ENCODE measurements around the gene HDDC3. TPM values are rescaled to one million over a fixed set of nuclear protein-coding genes. Genes with fewer than 3 reads are reported as not detected.

Gene HDDC3
- total and polyA plus RNA-seq, 5 donors from 2014 or later = 15.6 to 36.2 (median 30.8) TPM

DNA sequence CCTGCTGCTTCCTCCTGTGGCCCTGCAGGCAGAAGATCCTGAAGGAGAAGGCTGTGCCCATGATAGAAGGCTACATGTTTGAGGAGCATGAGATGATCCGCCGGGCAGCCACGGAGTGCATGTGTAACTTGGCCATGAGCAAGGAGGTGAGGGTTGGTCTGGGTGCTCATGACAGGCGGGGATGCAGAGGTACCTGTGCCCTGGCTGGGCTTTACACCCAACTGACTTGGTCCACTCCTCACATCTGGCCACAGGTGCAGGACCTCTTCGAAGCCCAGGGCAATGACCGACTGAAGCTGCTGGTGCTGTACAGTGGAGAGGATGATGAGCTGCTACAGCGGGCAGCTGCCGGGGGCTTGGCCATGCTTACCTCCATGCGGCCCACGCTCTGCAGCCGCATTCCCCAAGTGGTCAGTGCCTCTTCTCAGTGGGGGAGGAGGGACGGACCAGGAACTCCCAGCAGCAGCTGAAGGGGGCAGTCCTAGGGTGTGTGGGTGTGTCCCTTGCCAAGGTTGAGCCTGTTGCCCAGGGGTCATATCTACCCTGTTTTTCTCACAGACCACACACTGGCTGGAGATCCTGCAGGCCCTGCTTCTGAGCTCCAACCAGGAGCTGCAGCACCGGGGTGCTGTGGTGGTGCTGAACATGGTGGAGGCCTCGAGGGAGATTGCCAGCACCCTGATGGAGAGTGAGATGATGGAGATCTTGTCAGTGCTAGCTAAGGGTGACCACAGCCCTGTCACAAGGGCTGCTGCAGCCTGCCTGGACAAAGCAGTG, 20.7 kb upstream of the HDDC3 start:
- H3K9me3 Mint-ChIP-seq = peaks cover 0 to 1% (median 0%) of the 10 kb centered on the region in 7 donors
- peak overlapping the region in 2 of 4 donors; percentile 39 to 92 for H3K4me3 Mint-ChIP-seq
- H3K4me1 Mint-ChIP-seq = peaks cover 0 to 21% (median 7%) of the 10 kb centered on the region in 4 donors
- Histone ChIP-seq H3K27ac (ENCODE audit: insufficient read depth, low read length, poor library complexity, severe bottlenecking) (no peak overlapping the region), H3K36me3 (ENCODE audit: control insufficient read depth, insufficient read depth, low read length) (peaks cover 32% of the 10 kb centered on the region), H3K27me3 (ENCODE audit: control insufficient read depth, insufficient read depth, low read length) (no peaks in the 10 kb centered on the region), H3K9me3 (ENCODE audit: control insufficient read depth in 2 of 2, low read length in 2 of 2) (no peaks in the 10 kb centered on the region), H3K4me1 (ENCODE audit: control insufficient read depth, insufficient read depth, low read length, poor library complexity, severe bottlenecking) (peaks cover 24% of the 10 kb centered on the region), H3K4me3 (ENCODE audit: low read depth, low read length) (no peak overlapping the region)
- peak overlapping the region in 2 of 3 donors; percentile 59 to 93 for H3K27ac Mint-ChIP-seq
- no peak for DNase-seq
- H3K36me3 Mint-ChIP-seq = peaks cover 14% of the 10 kb centered on the region
- no peaks in the 10 kb centered on the region for H3K27me3 Mint-ChIP-seq
- ATAC-seq (ENCODE audit: low read depth in 2 of 2) = no peak

GRCh38 chr15:90950676-90951075, 18.3 kb upstream of the HDDC3 start:
- peaks cover 0 to 1% (median 0%) of the 10 kb centered on the region in 7 donors for H3K9me3 Mint-ChIP-seq
- H3K4me1 ChIP-seq (ENCODE audit: control insufficient read depth, insufficient read depth, low read length, poor library complexity, severe bottlenecking) = peaks cover 10% of the 10 kb centered on the region
- peaks cover 0 to 11% (median 3%) of the 10 kb centered on the region in 4 donors for H3K4me1 Mint-ChIP-seq
- H3K9me3 ChIP-seq (ENCODE audit: control insufficient read depth in 2 of 2, low read length in 2 of 2) = no peaks in the 10 kb centered on the region
- no peak overlapping the region for H3K4me3 ChIP-seq (ENCODE audit: low read depth, low read length)
- H3K27ac Mint-ChIP-seq = no peak overlapping the region
- DNase-seq (no peak), ATAC-seq (ENCODE audit: low read depth in 2 of 2) (no peak)
- H3K27ac ChIP-seq (ENCODE audit: insufficient read depth, low read length, poor library complexity, severe bottlenecking) = no peak overlapping the region
- peaks cover 49% of the 10 kb centered on the region for H3K36me3 ChIP-seq (ENCODE audit: control insufficient read depth, insufficient read depth, low read length)
- H3K27me3 Mint-ChIP-seq = no peaks in the 10 kb centered on the region
- peaks cover 17% of the 10 kb centered on the region for H3K36me3 Mint-ChIP-seq
- no peak overlapping the region for H3K4me3 Mint-ChIP-seq
- no peaks in the 10 kb centered on the region for H3K27me3 ChIP-seq (ENCODE audit: control insufficient read depth, insufficient read depth, low read length)

- ATAC-seq (ENCODE audit: low read depth in 2 of 2) (no peak), DNase-seq (no peak)
- H3K36me3 ChIP-seq (ENCODE audit: control insufficient read depth, insufficient read depth, low read length) = peaks cover 51% of the 10 kb centered on the region
- H3K9me3 ChIP-seq (ENCODE audit: control insufficient read depth in 2 of 2, low read length in 2 of 2) = no peaks in the 10 kb centered on the region
- no peak overlapping the region for H3K4me3 ChIP-seq (ENCODE audit: low read depth, low read length)
- H3K4me1 Mint-ChIP-seq = peaks cover 0 to 8% (median 3%) of the 10 kb centered on the region in 4 donors
- peaks cover 0 to 1% (median 0%) of the 10 kb centered on the region in 7 donors for H3K9me3 Mint-ChIP-seq
- H3K27ac ChIP-seq (ENCODE audit: insufficient read depth, low read length, poor library complexity, severe bottlenecking) = no peak overlapping the region
- H3K27me3 Mint-ChIP-seq = no peaks in the 10 kb centered on the region
- peaks cover 5% of the 10 kb centered on the region for H3K4me1 ChIP-seq (ENCODE audit: control insufficient read depth, insufficient read depth, low read length, poor library complexity, severe bottlenecking)
- H3K36me3 Mint-ChIP-seq = peaks cover 17% of the 10 kb centered on the region
- no peaks in the 10 kb centered on the region for H3K27me3 ChIP-seq (ENCODE audit: control insufficient read depth, insufficient read depth, low read length)
- H3K27ac Mint-ChIP-seq = peak overlapping the region in 1 of 3 donors; percentile 14
- H3K4me3 Mint-ChIP-seq = no peak overlapping the region
Observed at GRCh38 chr15:90949979-90950675, 17.8 kb upstream of the HDDC3 start.

- Histone ChIP-seq H3K36me3 (ENCODE audit: control insufficient read depth, insufficient read depth, low read length) (peaks cover 65% of the 10 kb centered on the region), H3K27me3 (ENCODE audit: control insufficient read depth, insufficient read depth, low read length) (no peaks in the 10 kb centered on the region), H3K4me1 (ENCODE audit: control insufficient read depth, insufficient read depth, low read length, poor library complexity, severe bottlenecking) (no peaks in the 10 kb centered on the region), H3K4me3 (ENCODE audit: low read depth, low read length) (no peak overlapping the region), H3K27ac (ENCODE audit: insufficient read depth, low read length, poor library complexity, severe bottlenecking) (no peak overlapping the region), H3K9me3 (ENCODE audit: control insufficient read depth in 2 of 2, low read length in 2 of 2) (no peaks in the 10 kb centered on the region)
- Mint-ChIP-seq H3K4me3 (no peak overlapping the region), H3K9me3 (peaks cover 0 to 1% (median 0%) of the 10 kb centered on the region in 7 donors), H3K27ac (no peak overlapping the region), H3K4me1 (no peaks in the 10 kb centered on the region), H3K36me3 (peaks cover 22% of the 10 kb centered on the region), H3K27me3 (no peaks in the 10 kb centered on the region)
- DNase-seq = no peak
- no peak for ATAC-seq (ENCODE audit: low read depth in 2 of 2)
Observed at GRCh38 chr15:90948506-90948905, 16.2 kb upstream of the HDDC3 start.

GRCh38 chr15:90947577-90948357, 15.4 kb upstream of the HDDC3 start:
- Histone ChIP-seq H3K9me3 (ENCODE audit: control insufficient read depth in 2 of 2, low read length in 2 of 2) (no peaks in the 10 kb centered on the region), H3K4me1 (ENCODE audit: control insufficient read depth, insufficient read depth, low read length, poor library complexity, severe bottlenecking) (no peaks in the 10 kb centered on the region), H3K4me3 (ENCODE audit: low read depth, low read length) (no peak overlapping the region), H3K36me3 (ENCODE audit: control insufficient read depth, insufficient read depth, low read length) (peaks cover 72% of the 10 kb centered on the region), H3K27me3 (ENCODE audit: control insufficient read depth, insufficient read depth, low read length) (no peaks in the 10 kb centered on the region), H3K27ac (ENCODE audit: insufficient read depth, low read length, poor library complexity, severe bottlenecking) (no peak overlapping the region)
- Mint-ChIP-seq H3K27ac (peak overlapping the region in 1 of 3 donors; percentile 35), H3K4me1 (no peaks in the 10 kb centered on the region), H3K27me3 (no peaks in the 10 kb centered on the region), H3K9me3 (peaks cover 0 to 1% (median 0%) of the 10 kb centered on the region in 7 donors), H3K36me3 (peaks cover 25% of the 10 kb centered on the region), H3K4me3 (no peak overlapping the region)
- ATAC-seq (ENCODE audit: low read depth in 2 of 2) (no peak), DNase-seq (no peak)

DNA sequence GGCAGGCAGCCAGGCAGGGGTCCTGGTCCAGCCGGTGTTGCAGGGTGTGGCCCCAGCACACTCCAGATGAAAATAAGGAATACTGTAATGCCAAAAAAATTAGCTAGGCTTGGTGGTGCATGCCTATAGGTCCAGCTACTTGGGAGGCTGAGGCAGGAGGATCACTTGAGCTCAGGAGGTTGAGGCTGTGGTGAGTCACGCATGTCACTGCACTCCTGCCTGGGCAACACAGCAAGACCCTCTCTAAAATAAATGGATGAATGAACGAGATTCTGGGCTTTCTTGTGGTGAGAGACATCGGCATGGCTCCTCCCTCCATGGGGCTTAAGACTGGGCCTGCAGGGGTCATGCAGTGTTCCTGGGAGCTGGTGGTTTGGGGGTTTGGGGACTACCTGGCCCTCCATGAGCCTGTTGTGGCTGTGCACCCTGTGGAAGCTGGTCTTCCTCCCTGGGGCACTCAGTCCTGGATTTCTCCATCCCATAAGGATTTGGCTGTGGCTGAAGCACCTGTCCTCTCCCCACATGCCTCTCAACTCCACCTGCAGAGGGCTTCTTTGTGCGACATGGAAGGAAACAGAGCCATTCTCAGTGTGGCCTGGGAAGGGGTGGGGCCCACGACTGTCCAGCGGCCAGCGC, 14.7 kb upstream of the HDDC3 start:
- Mint-ChIP-seq H3K36me3 (peaks cover 20% of the 10 kb centered on the region), H3K4me1 (no peaks in the 10 kb centered on the region)
- no peak overlapping the region for H3K4me3 ChIP-seq (ENCODE audit: low read depth, low read length)

GRCh38 chr15:90946538-90946937, 14.2 kb upstream of the HDDC3 start:
- Mint-ChIP-seq H3K27ac (no peak overlapping the region), H3K9me3 (no peaks in the 10 kb centered on the region), H3K4me1 (no peaks in the 10 kb centered on the region), H3K27me3 (no peaks in the 10 kb centered on the region), H3K4me3 (no peak overlapping the region), H3K36me3 (peaks cover 17% of the 10 kb centered on the region)
- H3K4me3 ChIP-seq (ENCODE audit: low read depth, low read length) = no peak overlapping the region
- no peak overlapping the region for H3K27ac ChIP-seq (ENCODE audit: insufficient read depth, low read length, poor library complexity, severe bottlenecking)
- H3K4me1 ChIP-seq (ENCODE audit: control insufficient read depth, insufficient read depth, low read length, poor library complexity, severe bottlenecking) = no peaks in the 10 kb centered on the region
- H3K9me3 ChIP-seq (ENCODE audit: control insufficient read depth in 2 of 2, low read length in 2 of 2) = no peaks in the 10 kb centered on the region
- no peak for DNase-seq
- H3K36me3 ChIP-seq (ENCODE audit: control insufficient read depth, insufficient read depth, low read length) = peaks cover 76% of the 10 kb centered on the region
- H3K27me3 ChIP-seq (ENCODE audit: control insufficient read depth, insufficient read depth, low read length) = no peaks in the 10 kb centered on the region
- no peak for ATAC-seq (ENCODE audit: low read depth in 2 of 2)

More for the DNA sequence above, 14.7 kb upstream of the HDDC3 start:
- no peaks in the 10 kb centered on the region for H3K4me1 ChIP-seq (ENCODE audit: control insufficient read depth, insufficient read depth, low read length, poor library complexity, severe bottlenecking)
- Mint-ChIP-seq H3K27me3 (no peaks in the 10 kb centered on the region), H3K27ac (no peak overlapping the region), H3K4me3 (no peak overlapping the region), H3K9me3 (no peaks in the 10 kb centered on the region)
- peaks cover 77% of the 10 kb centered on the region for H3K36me3 ChIP-seq (ENCODE audit: control insufficient read depth, insufficient read depth, low read length)
- no peaks in the 10 kb centered on the region for H3K27me3 ChIP-seq (ENCODE audit: control insufficient read depth, insufficient read depth, low read length)
- no peaks in the 10 kb centered on the region for H3K9me3 ChIP-seq (ENCODE audit: control insufficient read depth in 2 of 2, low read length in 2 of 2)
- ATAC-seq (ENCODE audit: low read depth in 2 of 2) (no peak), DNase-seq (no peak)
- no peak overlapping the region for H3K27ac ChIP-seq (ENCODE audit: insufficient read depth, low read length, poor library complexity, severe bottlenecking)
